NCI-H446 treated with DMSO at 0.1 percent for 48 hours (cell line): ENCODE data around the gene DCAF6.
"Not testable (repeated sequence)": the region's sequence is repeated elsewhere in the genome, so short reads cannot be mapped to it uniquely, and the experiment has no call there.

Experiments
- DNase-seq: peaks from one replicate; lab custom pipeline; 2025; lab: John Stamatoyannopoulos, UW

The DCAF6 gene

GRCh38 chr1:167936068-167936929 is at the start of gene DCAF6:
Gene DCAF6, plus strand, starts transcription at chr1:167936683. Its CDS starts 229 bp downstream, at chr1:167936912.
- peak; percentile 99 for DNase-seq

GRCh38 chr1:167887187-167887586 is 49.3 kb upstream of the DCAF6 start:
- DNase-seq: not testable (repeated sequence)

GRCh38 chr1:167890400-167890799 is 46.1 kb upstream of the DCAF6 start:
- DNase-seq: no peak

DNA sequence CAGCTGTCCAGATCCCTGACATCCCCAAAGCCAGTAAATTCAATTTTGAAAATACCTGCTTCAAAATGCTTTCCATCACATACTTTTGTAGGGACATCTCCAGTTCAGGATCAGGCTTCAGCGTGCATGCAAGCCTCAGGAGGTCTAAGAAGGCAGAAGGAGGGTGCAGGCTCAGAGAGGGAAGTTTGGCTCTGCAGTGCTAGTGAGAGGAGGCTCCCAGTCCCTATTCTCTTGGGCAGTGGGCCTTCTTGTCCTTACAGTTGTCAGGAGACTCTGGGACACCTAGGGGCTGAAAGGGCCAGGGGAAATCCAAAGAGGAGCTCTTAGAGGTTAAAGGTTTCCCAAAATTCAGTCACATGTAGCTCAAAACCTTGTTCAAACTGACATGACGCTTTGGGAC is 42.7 kb upstream of the DCAF6 start:
- DNase-seq: no peak

DNA sequence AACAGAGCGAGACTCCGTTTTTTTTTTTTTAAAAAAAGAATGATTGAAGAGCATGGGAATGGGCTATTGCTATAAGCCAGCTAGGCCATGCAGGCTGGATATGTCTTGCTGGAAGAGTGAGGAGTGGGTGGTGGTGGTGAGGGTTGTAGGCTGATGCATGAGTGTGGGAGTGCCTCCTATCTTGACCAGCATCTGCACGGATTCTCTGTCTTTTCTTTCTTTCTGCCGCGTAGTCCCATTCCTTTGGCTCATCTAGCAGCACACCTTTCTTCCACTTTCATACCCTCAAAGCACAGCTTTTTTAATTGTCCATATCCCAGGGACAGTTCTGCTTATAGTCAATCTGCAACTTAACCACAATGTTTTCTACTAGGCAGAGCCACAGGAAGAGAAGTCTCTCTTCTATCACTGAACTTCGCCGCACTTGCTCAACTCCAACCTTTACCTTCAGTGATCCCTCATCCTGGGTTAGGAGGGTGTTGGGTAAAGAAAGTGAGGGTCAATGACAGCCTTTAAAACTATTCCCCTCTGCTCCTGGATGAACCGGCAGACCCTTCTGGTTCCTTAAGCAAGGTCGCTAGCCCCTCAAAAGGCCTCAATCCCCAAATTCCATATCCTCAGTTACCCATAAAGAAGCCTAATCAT is 37.8 kb upstream of the DCAF6 start:
- no peak for DNase-seq

GRCh38 chr1:167899253-167899681 is 37.2 kb upstream of the DCAF6 start:
- DNase-seq: peak; percentile 71

DNA sequence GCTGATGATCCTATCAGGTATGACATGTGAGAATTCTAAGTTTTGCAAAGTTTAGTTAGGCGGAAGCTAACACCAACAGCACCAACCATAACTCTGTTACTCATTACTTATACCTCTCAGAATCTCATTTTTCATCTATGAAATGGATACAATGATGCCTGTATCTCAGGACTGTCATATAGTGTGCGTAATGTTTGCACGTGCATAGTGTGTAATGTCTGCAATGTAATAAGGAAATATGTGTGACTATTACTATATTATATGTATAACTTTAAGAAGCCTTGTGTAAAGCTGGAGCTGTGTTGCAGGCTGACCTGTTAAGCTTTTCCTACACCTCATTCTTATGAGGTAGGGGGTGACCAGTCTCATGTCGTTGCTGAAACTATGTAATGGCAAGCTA is 35.6 kb upstream of the DCAF6 start:
- DNase-seq: no peak

GRCh38 chr1:167904652-167905130 is 31.8 kb upstream of the DCAF6 start:
- DNase-seq: no peak

DNA sequence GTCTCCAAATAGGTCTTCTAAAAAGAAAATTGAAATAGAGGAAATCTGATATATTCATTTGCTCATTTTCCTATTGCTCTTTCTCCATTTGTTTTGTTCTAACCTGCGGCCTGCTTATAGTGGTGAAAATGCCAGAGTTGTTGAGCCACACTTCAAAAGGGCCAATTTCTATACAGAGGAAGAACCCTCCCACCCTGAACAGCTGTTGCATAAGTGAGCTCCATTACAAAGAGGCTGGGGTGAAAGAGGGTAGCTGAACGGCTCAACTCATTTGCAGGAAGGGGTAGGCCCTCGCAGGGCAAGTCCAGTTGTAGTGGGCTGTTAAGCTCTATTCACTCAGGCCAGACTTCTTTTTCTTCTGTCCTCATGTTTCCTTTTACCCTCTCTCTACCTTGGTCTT is 31.3 kb upstream of the DCAF6 start:
- DNase-seq: no peak

- no peak for DNase-seq
These were observed 30.8 kb upstream of the DCAF6 start for GRCh38 chr1:167905671-167906070.

GRCh38 chr1:167909691-167910180 is 26.7 kb upstream of the DCAF6 start:
- no peak for DNase-seq

DNA sequence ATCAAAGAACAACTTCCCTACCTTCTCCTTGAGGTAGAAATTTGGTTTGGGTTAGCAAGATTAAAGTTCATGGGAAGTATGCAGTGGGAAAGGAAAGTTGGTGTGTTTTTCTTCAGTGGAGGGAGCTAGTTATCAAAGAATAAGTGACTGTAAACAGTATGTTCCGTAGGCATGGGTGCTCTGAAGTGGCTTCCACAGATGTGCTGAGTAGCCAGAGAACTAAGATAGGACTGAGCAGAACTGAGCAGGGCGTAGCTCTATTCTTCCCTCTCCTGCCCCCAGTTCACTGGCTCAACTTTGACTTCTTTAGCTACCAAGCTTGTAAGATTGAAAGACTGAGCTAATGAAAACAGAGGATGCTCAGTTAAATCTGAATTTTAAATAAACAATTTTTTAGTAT is 26.0 kb upstream of the DCAF6 start:
- no peak for DNase-seq

DNA sequence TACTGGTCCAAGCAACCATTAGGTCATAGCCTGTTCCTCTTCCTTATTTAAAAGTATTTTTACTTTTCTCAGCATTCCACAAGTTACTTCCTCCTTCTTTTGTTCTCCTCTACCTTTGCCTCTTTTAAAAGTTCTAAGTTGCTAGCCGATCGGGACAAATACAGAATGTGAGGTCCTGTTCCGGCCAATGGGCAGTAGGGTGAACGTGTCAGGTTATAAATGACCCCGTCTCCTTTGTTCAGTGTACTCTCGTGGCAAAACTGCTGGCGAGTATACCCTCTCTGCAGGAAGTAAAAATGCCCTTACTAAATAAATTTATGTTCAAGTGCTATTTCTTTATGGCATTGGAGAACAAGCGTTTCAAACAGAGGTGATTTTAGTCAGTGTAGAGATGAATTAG is 25.1 kb upstream of the DCAF6 start:
- no peak for DNase-seq

DNA sequence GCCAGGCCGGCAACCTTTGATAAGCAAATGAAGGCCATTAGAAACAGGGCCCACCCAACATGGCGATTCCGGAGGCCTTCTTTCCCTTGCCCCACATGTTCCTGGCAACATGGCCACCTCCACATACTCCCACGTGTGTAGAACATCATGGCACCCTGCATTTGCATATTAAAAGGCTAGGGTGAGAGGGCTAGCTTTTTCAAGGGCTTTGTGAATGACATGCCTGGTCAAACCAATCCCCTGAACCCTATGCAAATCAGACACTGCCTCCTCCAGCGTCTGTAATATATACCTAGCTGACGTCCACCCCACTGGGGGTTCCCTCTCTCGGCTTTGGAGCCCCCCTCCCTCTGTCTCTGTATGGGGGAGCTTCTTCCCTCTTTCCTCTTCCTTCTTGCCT is 24.2 kb upstream of the DCAF6 start:
- no peak for DNase-seq

DNA sequence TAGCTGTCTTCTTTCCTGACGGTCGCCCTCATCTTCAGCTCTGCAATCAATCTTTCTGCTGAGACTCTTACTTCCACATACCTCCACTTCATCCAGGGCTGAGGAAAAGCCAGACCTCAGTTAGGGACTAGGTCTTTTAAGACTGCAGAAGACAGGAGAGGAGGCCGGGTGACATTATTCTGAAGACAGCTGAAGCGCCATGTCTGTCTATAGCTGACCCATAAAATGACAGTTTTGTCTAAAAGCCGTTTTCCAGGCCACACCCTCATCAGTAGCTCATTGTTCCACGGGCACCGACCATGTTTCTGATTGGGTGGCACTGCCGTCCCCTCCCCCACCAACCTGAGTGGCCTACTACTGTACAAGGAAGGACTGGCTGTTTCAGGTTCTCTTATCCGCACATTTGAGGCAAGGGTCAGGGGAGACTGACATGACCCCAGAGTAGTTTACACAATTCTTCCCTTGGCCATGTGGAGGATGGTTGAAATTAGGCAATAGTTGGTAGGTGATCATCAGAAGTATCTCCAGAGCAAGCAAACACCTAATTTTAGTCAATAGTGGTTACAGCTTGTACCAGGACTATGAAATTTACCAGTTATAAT is 22.5 kb upstream of the DCAF6 start, which contains the start of gene ADCY10:
Gene ADCY10, minus strand, starts transcription at position 240 of the 602 bp plus-strand sequence. CDS start 8,994 bp downstream, outside the sequence.
- no peak for DNase-seq

- DNase-seq: no peak
These were observed 20.9 kb upstream of the DCAF6 start for GRCh38 chr1:167915569-167915968.

GRCh38 chr1:167916766-167917511 is 19.5 kb upstream of the DCAF6 start:
- no peak for DNase-seq

DNA sequence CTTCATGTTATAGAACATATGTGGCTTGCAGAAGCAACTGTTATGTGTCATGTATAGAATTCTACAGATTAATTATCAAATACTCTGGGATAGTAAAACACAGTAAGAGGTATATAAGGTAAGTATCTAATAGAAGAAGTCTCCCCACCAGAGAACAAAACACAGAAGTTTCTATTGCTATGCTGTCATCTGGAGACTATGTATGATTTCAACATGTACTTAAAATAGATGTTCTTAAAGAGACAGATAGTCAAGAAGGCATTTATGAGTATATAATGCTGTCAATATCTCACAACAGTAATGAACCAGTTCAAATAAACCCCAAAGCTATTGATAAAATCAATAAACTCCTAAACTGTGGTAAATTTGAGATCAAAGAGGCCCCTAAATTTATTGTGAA is 14.5 kb upstream of the DCAF6 start:
- DNase-seq: no peak

GRCh38 chr1:167922611-167923074 is 13.8 kb upstream of the DCAF6 start:
- no peak for DNase-seq

DNA sequence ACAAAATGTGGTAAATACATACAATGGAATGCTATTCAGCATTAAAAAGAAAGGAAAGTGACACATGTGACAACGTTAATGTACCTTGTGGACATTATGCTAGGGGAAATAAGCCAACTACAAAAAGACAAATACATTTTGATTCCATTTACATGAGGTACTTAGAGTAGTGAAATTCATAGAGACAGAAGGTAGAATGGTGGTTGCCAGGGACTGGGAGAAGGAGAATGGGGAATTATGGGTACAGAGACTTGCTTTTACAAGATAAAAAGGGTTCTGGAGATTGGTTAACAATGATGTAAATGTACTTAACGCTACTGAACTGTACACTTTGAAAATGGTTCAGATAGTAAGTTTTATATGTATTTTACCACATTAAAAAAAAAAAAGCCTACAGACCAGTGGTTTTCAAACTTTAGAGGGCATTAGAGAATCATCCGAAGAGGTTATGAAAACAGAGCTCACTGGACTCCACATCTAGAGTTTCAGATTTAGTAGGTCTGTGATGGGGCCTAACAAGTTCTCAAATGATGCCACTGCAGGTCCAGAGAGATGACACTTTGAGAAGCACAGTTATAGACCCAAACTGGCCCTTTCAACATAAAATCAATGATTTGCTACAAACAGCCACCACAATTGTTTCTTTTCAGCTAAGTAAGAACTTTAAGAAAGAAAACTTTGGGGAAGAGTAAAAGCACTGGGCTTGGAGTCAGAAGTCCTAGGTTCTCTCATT is 13.0 kb upstream of the DCAF6 start:
- DNase-seq: no peak

DNA sequence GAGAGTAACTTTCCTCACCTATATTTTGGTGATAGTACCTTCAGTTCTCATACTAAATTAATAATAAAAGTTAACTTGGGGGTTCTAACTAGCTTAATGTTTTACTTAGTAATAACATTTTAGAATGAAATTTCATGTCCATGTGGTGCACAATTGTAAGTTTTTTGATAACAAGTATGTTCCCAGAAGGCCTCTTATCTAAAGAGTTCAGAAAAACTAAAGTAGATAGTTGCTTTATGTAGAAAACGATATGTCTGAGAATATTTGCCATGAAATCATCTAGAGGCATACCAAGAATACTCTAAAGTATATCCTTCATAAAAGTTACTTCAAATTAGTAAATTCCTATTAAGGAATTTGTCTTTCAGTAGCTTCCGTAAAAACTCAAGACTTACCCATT is 12.4 kb upstream of the DCAF6 start:
- DNase-seq: no peak
